ENCODE results near the gene LDLRAD4. TPM values are rescaled to one million over a fixed set of nuclear protein-coding genes. Genes with fewer than 3 reads are reported as not detected.

Gene LDLRAD4
- total and polyA plus RNA-seq, 2 experiments from 2014 or later = 0.73 to 1.9 TPM

GRCh38 chr18:13300796-13301195 is 82.2 kb downstream of the LDLRAD4 start (continued):
- TF ChIP-seq EZH2 (IDR thresholded peaks at IDR 0.05; ENCODE audit: low read depth, unreplicated experiment) (no peak), CTCF (conservative IDR thresholded peaks at IDR 0.05; ENCODE audit: low read depth in 2 of 2) (no peak), STAT1 (IDR thresholded peaks at IDR 0.05; ENCODE audit: unreplicated experiment) (no peak), NANOG (IDR thresholded peaks at IDR 0.05; ENCODE audit: borderline replicate concordance) (no peak), POLR2AphosphoS5 (IDR thresholded peaks at IDR 0.05; ENCODE audit: low read depth) (no peak), CREB1 (CRISPR knock-in tag; IDR thresholded peaks at IDR 0.05; ENCODE audit: low read depth) (no peak), ETS1 (IDR thresholded peaks at IDR 0.05) (no peak)

GRCh38 chr18:13302040-13302439 is 83.5 kb downstream of the LDLRAD4 start:
- no peak; the same call in 2 of the 3 replicates for ATAC-seq
- peaks cover 2% of the 10 kb centered on the region for H3K27me3 Mint-ChIP-seq (ENCODE audit: insufficient read depth, low read depth, poor library complexity)
- no peaks in the 10 kb centered on the region for H3K36me3 ChIP-seq (ENCODE audit: insufficient read depth)
- H3K27ac Mint-ChIP-seq = no peak overlapping the region; the same call in 1 of the 2 replicates
- peaks cover 14% of the 10 kb centered on the region for H3K4me1 Mint-ChIP-seq
- H3F3A ChIP-seq (replicated peaks; ENCODE audit: low read depth) = no peaks in the 10 kb centered on the region
- no peaks in the 10 kb centered on the region for H3K79me2 ChIP-seq (replicated peaks; ENCODE audit: insufficient read depth)
- no peak overlapping the region for H3K27ac ChIP-seq (ENCODE audit: low read depth)
- no peaks in the 10 kb centered on the region for H4K20me1 ChIP-seq (replicated peaks; ENCODE audit: insufficient read depth)
- no peak for DNase-seq (ENCODE audit: low spot score)
- no peaks in the 10 kb centered on the region; the same call in 1 of the 2 replicates for H3K4me1 ChIP-seq (ENCODE audit: insufficient read depth)
- no peak overlapping the region for H3K4me3 Mint-ChIP-seq
- H3K4me3 ChIP-seq = no peak overlapping the region
- H3K9me3 Mint-ChIP-seq = no peaks in the 10 kb centered on the region; the same call in 2 of the 3 replicates
- H3K4me2 ChIP-seq = no peak overlapping the region
- H2AFZ ChIP-seq = no peak overlapping the region; the same call in 1 of the 2 replicates
- H3K36me3 Mint-ChIP-seq (ENCODE audit: low read depth) = no peaks in the 10 kb centered on the region
- H3K9me2 ChIP-seq (ENCODE audit: insufficient read depth) = no peaks in the 10 kb centered on the region
- H3K27me3 ChIP-seq (ENCODE audit: insufficient read depth) = no peaks in the 10 kb centered on the region
- TF ChIP-seq CREB1 (CRISPR knock-in tag; IDR thresholded peaks at IDR 0.05; ENCODE audit: low read depth) = no peak
- no peak for TF ChIP-seq ZNF462 (CRISPR knock-in tag; IDR thresholded peaks at IDR 0.05)
- no peak for TF ChIP-seq STAT1 (IDR thresholded peaks at IDR 0.05; ENCODE audit: unreplicated experiment)
- no peak for TF ChIP-seq ETS1 (IDR thresholded peaks at IDR 0.05)
- TF ChIP-seq REST (IDR thresholded peaks at IDR 0.05; ENCODE audit: unreplicated experiment) = no peak
- no peak for TF ChIP-seq EZH2phosphoT487 (IDR thresholded peaks at IDR 0.05; ENCODE audit: unreplicated experiment)
- no peak for TF ChIP-seq NANOG (IDR thresholded peaks at IDR 0.05; ENCODE audit: borderline replicate concordance)
- no peak for TF ChIP-seq JUNB (IDR thresholded peaks at IDR 0.05; ENCODE audit: unreplicated experiment)
- no peak for TF ChIP-seq EZH2 (IDR thresholded peaks at IDR 0.05; ENCODE audit: low read depth, unreplicated experiment)

All from GM23338 (cell line).